Stimulated activated effector memory CD8-positive, alpha-beta T cell treated with anti-CD3 and anti-CD28 coated beads, Interleukin-12 subunit alpha, Interleukin-12 subunit beta, amount 100 ng/mL, for 72 hours (primary cell): Measurements from ENCODE around the gene DNAAF5.
A peak's percentile ranks its signal among the peaks of the same experiment; 100 is the strongest.

Source experiments
- ATAC-seq: fragments of 150-1000 bp; cut with Tn5 transposase; 2 replicates; pipeline ENCODE4 v1.10.0; 2021
- DNase-seq, 2 donors: peaks; one replicate each; pipeline ENCODE4 v3.0.0; 2021 to 2022; ENCODE audit warnings: low spot score in 2 of 2
- H3K27ac Mint-ChIP-seq: one replicate; pipeline ENCODE4 v1.8.0; 2022; ENCODE audit warnings: mild to moderate bottlenecking, mixed read lengths
- H3K36me3 Mint-ChIP-seq: one replicate; pipeline ENCODE4 v1.8.0; 2022; ENCODE audit warnings: mild to moderate bottlenecking, mixed read lengths
- H3K4me1 Mint-ChIP-seq: one replicate; pipeline ENCODE4 v1.8.0; 2022; ENCODE audit warnings: mixed read lengths
- H3K4me3 Mint-ChIP-seq: one replicate; pipeline ENCODE4 v1.8.0; 2022; ENCODE audit warnings: mild to moderate bottlenecking, mixed read lengths
- H3K9me3 Mint-ChIP-seq: one replicate; pipeline ENCODE4 v1.8.0; 2022; ENCODE audit warnings: mixed read lengths

Gene DNAAF5

DNA sequence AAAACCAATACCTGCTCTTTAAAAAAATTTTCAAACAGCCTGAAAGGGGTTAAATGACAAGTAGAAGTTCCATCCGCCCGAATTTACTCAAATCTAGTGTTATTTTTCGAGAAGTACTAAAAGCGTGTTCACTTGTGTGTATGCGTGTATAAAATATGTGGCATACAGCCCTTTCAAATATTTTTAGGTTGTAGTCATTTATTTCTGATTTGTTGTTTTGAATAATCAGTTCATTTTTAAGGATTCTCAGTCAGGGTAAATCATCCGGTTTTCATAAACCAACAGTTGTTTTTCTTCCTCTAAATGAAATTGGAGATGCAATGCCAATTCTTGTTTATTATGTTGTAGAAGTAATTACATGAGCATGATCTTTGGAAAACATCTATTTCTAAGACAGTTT is 98.9 kb downstream of the DNAAF5 start:
- Mint-ChIP-seq H3K27ac (no peak overlapping the region), H3K9me3 (no peaks in the 10 kb centered on the region), H3K4me1 (peaks cover 32% of the 10 kb centered on the region), H3K36me3 (no peaks in the 10 kb centered on the region), H3K4me3 (no peak overlapping the region)
- DNase-seq (no peak), ATAC-seq (no peak)

DNA sequence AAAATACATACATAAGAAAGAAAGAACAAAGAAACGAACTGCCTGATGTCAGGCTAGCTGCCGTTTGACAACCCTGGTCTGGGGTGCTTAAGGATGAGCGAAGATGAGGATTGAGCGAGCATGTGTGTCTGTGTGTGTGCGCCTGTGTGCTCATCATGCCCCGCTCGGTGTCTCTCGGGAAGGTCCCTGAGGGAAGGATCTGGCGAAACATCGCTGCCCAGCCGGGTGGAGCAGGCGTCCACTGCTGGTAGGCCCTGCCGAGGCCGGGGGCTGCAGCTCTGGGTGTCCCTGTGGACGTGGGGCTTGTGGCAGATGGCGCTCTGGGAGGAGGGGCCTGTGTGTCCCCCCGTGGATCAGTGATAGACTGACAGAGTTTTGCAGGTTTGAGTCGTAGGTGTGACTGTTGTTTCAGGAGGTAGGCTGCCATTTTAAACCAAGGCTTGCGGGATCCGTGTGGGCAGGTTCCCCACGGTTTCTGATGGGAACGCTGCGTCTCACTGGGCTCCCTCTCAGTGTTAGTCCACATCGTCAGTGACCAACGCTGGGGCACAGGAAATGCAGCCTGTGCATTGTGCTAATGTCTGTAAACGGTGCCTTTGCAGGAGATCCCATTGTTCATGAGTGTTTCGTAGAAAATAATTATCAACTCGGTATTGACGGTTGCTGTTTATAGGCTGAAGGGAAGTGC is 99.9 kb downstream of the DNAAF5 start:
- ATAC-seq = no peak
- Mint-ChIP-seq H3K4me3 (no peak overlapping the region), H3K9me3 (no peaks in the 10 kb centered on the region), H3K27ac (peak overlapping the region; percentile 48), H3K36me3 (peaks cover under 1% of the 10 kb centered on the region), H3K4me1 (peaks cover 37% of the 10 kb centered on the region)
- DNase-seq = no peak

DNA sequence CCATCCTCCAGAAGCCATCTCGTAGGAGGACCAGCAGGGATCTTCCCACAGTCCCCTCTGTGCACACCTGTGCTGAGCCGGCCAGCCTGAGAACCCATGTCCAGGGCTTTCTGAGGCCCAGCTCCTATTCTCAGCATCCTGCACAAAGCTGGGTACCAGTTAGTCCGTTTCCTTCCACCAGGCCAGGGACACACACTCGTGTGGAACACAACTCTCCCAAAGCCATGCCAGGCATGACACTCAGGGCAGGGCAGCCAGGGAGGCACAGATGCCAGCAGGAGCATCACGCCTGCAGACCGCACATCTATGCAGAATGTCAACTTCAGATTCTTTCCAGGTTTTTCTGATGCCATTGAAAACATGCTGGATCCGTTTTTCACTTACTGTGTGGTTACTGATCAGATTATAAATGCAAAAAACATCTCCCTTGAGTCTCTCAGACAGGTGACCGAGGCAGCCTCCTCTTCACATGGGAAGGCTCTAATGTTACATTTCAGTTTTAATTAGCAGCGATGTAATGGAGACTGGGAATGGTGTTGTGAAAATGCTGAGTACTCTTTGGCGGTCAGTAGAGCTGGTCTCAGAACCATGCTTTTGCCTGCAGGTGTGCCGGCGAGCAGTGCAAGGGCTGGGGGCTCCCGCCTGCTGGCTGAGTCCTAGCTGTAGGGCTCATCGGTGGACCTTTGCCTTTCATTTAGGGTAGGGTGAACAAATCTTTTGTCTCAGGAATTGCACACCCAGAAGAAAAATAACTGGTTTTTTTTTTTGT is 102.5 kb downstream of the DNAAF5 start:
- no peak overlapping the region for H3K4me3 Mint-ChIP-seq
- peaks cover 23% of the 10 kb centered on the region for H3K36me3 Mint-ChIP-seq
- DNase-seq = no peak
- peaks cover 47% of the 10 kb centered on the region for H3K4me1 Mint-ChIP-seq
- no peak for ATAC-seq
- H3K9me3 Mint-ChIP-seq = no peaks in the 10 kb centered on the region
- no peak overlapping the region for H3K27ac Mint-ChIP-seq

DNA sequence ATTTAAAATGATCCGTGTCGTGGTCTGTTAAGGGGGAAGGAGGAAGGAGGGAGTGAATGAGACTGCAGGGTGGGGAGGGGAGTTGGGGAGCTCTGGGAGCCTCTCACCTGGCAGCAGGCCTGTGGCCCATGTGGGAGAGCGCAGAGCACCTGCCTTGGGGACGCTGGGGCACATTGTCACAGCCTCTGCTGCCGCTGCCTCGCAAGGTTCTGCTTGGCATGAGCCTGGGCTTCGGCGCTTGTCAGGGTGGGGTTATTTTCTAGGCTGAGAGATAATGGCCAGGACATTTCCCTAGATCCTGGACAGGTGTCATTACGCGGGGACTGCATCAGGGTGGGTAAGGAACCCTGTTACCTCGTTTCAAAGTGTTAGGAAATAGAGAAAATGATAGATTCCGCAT is 103.6 kb downstream of the DNAAF5 start:
- H3K36me3 Mint-ChIP-seq = peaks cover 31% of the 10 kb centered on the region
- H3K27ac Mint-ChIP-seq = peak overlapping the region; percentile 97
- DNase-seq = no peak
- H3K9me3 Mint-ChIP-seq = no peaks in the 10 kb centered on the region
- H3K4me3 Mint-ChIP-seq = no peak overlapping the region
- peaks cover 52% of the 10 kb centered on the region for H3K4me1 Mint-ChIP-seq
- no peak for ATAC-seq

DNA sequence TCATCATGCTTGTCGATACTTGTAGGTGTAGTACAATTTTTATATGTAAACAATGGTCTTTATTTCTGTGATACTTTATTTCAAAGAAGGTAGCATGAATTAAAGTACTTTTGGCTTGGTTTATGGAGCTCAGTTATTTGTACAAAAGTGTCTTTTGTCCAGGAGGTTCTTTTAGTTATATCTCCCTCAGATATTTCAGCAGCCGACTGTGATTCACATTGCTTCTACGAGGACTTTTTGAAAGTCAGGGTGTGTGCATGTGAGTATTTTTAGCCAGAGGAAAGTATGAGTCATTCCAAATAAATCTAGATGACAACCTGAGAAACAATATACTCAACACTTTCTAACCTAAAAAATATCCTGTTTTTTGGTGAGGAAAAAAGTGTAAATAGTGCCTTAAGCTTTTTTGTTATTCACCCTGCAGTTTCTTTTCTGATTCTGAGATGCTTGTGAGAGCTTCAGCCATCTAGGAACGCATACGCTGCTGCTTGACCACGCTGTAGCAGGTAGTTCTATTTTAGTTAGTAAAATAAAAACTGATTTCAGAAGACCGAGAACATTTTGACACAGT is 105.2 kb downstream of the DNAAF5 start:
- DNase-seq (no peak), ATAC-seq (peak; percentile 78)
- Mint-ChIP-seq H3K27ac (peak overlapping the region; percentile 97), H3K4me3 (peak overlapping the region; percentile 69), H3K9me3 (no peaks in the 10 kb centered on the region), H3K36me3 (peaks cover 31% of the 10 kb centered on the region), H3K4me1 (peaks cover 56% of the 10 kb centered on the region)

DNA sequence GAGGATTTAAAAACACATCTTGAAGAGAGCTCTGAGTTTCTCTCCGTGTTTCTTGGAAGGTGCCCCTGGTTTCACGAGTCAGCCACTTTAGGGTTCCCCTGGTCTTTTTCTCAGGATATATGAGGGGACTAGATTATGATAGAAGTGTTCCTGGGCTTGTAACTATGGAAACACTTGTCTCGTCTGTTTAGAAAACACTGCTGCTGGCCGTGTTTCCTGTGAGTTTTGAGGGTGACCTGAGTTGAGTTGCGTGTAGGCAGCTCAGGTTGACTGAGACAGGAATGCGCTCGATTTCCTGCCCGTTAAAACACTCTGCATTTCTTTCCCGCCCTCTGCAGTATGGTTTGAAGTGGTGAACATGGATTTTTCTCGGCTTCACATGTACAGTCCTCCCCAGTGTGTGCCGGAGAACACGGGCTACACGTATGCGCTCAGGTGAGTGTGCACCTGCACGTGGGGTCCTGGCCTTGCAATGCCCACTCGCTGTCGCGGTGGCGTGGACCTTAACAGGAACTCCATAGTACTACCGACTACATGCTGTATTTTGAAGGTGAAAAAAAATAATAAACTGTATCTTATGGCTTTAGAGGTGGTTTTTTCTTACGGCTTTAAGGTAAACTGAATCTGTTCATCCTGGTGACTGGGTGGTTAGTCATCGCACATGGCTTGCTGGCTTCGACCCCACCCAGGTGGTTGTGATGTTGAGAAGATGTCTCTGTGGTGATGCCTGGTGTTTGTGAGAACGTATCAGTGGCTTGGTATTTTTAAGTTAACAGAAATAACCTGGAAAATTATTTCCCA is 105.9 kb downstream of the DNAAF5 start, which contains the start of gene SUN1:
TSS of gene SUN1 (plus strand) at position 310 of the 801 bp plus-strand sequence. CDS start at position 359, 49 bp downstream.
- Mint-ChIP-seq H3K4me3 (peak within 1 kb of the TSS; percentile 69), H3K9me3 (no peaks in the 10 kb centered on the region), H3K4me1 (peaks cover 58% of the 10 kb centered on the region), H3K36me3 (peaks cover 31% of the 10 kb centered on the region), H3K27ac (peak within 1 kb of the TSS; percentile 97)
- ATAC-seq = peak; percentile 82
- DNase-seq = peak in 1 of 2 donors; percentile 62

DNA sequence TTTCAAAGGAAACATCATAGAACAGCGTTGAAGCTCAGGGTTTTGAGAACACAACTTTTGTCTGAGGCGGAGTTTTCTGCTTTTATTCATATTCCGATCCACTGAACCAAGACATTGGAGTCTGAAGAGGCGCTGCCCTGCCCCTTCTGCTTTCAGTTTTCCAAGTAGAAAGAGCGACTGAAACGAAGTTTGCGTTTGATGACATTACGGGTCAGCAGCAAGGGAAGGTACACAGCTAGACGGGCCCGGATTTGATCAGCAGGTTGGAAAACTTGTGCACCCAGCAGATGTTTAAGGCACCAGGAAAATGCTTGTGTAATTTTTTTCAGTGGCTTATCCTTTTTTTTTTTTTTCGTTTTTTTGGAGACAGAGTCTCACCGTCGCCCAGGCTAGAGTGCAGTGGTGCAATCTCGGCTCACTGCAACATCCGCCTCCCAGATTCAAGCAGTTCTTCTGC is 106.5 kb downstream of the DNAAF5 start:
- H3K9me3 Mint-ChIP-seq = no peaks in the 10 kb centered on the region
- peaks cover 32% of the 10 kb centered on the region for H3K36me3 Mint-ChIP-seq
- H3K4me3 Mint-ChIP-seq = peak overlapping the region; percentile 69
- H3K4me1 Mint-ChIP-seq = peaks cover 58% of the 10 kb centered on the region
- peak overlapping the region; percentile 97 for H3K27ac Mint-ChIP-seq
- ATAC-seq (no peak), DNase-seq (no peak)

DNA sequence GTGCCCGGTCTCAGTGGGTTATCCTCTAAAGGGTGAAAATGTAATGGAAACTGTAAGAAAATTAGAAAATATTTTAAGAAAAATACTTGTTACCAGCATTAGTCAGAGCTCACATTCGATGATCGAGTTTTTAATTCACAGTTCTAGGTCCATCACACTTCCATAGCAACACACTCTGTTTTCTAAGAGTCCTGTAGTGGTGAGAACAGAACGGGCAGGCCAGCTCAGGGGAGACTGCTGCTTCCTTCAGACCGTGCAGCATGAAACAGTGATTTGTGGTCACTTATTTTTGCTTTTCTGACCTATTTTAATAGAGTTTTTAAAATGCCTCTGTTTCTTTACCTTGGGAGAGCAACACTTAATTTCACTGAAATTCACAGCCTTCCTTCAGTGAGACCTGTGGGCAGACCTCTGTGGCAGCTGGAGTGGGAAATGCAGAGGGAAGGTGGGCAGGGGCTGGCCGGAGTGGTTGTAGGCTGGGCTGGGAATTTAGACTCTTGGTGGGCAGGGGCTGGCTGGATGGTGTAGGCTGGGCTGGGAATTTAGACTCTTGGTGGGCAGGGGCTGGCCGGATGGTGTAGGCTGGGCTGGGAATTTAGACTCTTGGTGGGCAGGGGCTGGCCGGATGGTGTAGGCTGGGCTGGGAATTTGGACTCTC is 107.2 kb downstream of the DNAAF5 start:
- Mint-ChIP-seq H3K9me3 (no peaks in the 10 kb centered on the region), H3K36me3 (peaks cover 39% of the 10 kb centered on the region), H3K4me1 (peaks cover 58% of the 10 kb centered on the region), H3K27ac (no peak overlapping the region), H3K4me3 (no peak overlapping the region)
- no peak for DNase-seq
- no peak for ATAC-seq

DNA sequence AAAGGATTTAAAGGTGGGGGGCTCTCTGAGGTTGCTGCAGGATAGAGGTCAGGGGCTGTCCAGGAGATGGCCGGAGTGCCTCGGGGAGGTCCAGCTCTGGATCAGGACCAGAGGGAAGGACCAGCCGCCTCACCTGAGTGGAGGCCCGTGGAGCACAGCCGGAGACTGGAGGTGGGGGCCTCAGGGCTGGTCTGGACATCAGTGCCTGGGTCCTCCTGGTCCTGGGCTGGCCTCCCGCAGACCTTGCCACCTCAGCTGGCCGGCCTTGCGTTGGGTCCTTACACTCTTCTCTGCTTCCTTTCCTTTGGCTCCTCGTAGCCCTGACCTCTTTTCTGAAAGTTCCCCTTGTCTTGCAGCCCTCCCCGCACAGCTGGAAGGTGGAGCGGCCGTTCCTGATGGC is 107.8 kb downstream of the DNAAF5 start:
- Mint-ChIP-seq H3K4me1 (peaks cover 58% of the 10 kb centered on the region), H3K4me3 (no peak overlapping the region)

DNA sequence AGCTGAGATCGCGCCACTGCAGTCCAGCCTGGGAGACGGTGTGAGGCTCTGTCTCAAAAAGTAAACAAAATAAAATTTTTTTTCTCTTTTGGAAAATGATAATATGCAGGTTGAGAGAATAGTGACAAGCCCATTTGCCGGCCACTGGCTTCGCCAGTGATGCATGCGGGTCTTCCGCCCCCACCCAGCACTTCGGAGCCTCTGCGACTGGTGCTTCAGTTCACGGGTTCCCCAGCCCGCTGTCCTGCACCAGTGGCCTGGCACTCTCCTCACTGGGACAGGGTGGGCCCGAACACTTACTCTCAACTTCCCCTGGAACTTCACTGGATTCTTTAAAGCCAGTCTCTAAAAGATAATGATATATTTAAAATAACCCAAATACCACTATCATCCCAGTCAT is 108.5 kb downstream of the DNAAF5 start:
- no peak overlapping the region for H3K4me3 Mint-ChIP-seq
- DNase-seq (no peak), ATAC-seq (no peak)
- no peak overlapping the region for H3K27ac Mint-ChIP-seq
- no peaks in the 10 kb centered on the region for H3K9me3 Mint-ChIP-seq
- H3K36me3 Mint-ChIP-seq = peaks cover 52% of the 10 kb centered on the region
- H3K4me1 Mint-ChIP-seq = peaks cover 57% of the 10 kb centered on the region

More for the DNA sequence above, 107.8 kb downstream of the DNAAF5 start:
- ATAC-seq (no peak), DNase-seq (no peak)
- Mint-ChIP-seq H3K27ac (no peak overlapping the region), H3K9me3 (no peaks in the 10 kb centered on the region), H3K36me3 (peaks cover 45% of the 10 kb centered on the region)

DNA sequence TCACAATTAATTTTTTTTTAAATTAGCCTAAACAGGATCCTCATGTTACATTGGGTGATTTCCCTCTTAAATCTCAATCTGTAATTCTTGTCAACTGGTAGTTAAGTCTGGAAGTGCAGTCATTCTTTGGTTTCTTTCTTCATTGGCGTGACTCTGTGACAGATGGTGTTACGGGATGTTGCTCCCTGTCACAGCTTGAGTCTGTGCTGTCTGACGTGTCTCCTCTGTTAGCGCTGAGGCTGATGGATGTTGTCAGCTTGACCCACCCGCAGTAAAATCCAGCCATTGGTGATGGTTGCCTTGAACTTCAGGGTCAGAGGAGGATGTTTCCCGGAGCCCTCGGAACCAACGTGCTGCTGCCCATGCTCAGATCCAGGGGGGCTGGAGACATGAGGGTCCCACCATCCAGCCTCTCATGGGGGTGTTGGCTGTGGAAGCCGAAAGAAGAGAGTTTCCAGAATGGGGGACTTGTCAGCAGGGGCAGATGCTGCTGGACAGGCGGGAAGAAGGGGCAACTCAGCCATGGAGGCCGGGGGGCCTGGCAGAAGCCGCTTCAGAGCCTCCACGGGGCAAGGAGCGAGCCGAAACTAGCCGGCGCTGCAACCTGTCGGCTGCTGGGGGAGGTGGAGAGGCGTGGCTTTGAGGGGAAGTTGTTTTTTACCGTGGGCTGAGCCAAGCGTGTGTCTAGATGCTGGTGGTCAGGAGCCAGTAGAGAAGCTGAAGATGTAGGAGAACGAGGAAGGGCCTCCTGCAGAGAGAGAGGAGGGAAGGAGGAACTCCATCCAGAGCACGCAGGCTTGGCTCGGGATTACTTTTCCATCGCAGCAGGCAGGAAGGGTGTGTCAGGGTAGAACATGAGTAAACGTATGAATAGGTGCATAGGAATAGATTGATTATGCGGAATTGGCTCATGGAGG is 109.2 kb downstream of the DNAAF5 start:
- peak overlapping the region; percentile 29 for H3K4me3 Mint-ChIP-seq
- H3K27ac Mint-ChIP-seq = peak overlapping the region; percentile 58
- H3K9me3 Mint-ChIP-seq = no peaks in the 10 kb centered on the region
- no peak for DNase-seq
- peaks cover 60% of the 10 kb centered on the region for H3K36me3 Mint-ChIP-seq
- ATAC-seq = peak; percentile 29
- H3K4me1 Mint-ChIP-seq = peaks cover 49% of the 10 kb centered on the region
